Activated T-cell treated with anti-CD3 and anti-CD28 coated beads, Interleukin-2, amount 50 U/mL, for 4 hours (primary cell): ENCODE results near the gene RBM27. TPM values are rescaled to one million over a fixed set of nuclear protein-coding genes. Genes with fewer than 3 reads are reported as not detected.
"Not testable (repeated sequence)": the region's sequence is repeated elsewhere in the genome, so short reads cannot be mapped to it uniquely, and the experiment has no call there.

Source experiments
- ATAC-seq, 2 donors: fragments of 200-7000 bp; cut with Tn5 transposase; one replicate each; pipeline ENCODE4 v1.10.0; 2021
- DNase-seq: peaks from one replicate; pipeline ENCODE4 v3.0.0-alpha.2; 2020
- H3K27me3 Mint-ChIP-seq: one replicate; pipeline ENCODE4 v1.8.0; 2021; ENCODE audit warnings: low read depth, mixed read lengths
- H3K36me3 Mint-ChIP-seq: one replicate; pipeline ENCODE4 v1.8.0; 2022; ENCODE audit warnings: mixed read lengths; ENCODE audit not compliant: insufficient read depth
- H3K4me1 Mint-ChIP-seq: one replicate; pipeline ENCODE4 v1.8.0; 2021; ENCODE audit warnings: low read depth, mixed read lengths
- H3K4me3 Mint-ChIP-seq: one replicate; pipeline ENCODE4 v1.8.0; 2021; ENCODE audit warnings: mild to moderate bottlenecking, moderate library complexity, mixed read lengths
- H3K9me3 Mint-ChIP-seq: one replicate; pipeline ENCODE4 v1.8.0; 2021; ENCODE audit warnings: mixed read lengths
- total RNA-seq, 3 donors: library from RNA; stranded (reverse); gene quantifications; one replicate each; pipeline ENCODE4 v1.2.1, GENCODE V29; 2021

The RBM27 gene, protein sequence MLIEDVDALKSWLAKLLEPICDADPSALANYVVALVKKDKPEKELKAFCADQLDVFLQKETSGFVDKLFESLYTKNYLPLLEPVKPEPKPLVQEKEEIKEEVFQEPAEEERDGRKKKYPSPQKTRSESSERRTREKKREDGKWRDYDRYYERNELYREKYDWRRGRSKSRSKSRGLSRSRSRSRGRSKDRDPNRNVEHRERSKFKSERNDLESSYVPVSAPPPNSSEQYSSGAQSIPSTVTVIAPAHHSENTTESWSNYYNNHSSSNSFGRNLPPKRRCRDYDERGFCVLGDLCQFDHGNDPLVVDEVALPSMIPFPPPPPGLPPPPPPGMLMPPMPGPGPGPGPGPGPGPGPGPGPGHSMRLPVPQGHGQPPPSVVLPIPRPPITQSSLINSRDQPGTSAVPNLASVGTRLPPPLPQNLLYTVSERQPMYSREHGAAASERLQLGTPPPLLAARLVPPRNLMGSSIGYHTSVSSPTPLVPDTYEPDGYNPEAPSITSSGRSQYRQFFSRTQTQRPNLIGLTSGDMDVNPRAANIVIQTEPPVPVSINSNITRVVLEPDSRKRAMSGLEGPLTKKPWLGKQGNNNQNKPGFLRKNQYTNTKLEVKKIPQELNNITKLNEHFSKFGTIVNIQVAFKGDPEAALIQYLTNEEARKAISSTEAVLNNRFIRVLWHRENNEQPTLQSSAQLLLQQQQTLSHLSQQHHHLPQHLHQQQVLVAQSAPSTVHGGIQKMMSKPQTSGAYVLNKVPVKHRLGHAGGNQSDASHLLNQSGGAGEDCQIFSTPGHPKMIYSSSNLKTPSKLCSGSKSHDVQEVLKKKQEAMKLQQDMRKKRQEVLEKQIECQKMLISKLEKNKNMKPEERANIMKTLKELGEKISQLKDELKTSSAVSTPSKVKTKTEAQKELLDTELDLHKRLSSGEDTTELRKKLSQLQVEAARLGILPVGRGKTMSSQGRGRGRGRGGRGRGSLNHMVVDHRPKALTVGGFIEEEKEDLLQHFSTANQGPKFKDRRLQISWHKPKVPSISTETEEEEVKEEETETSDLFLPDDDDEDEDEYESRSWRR
- total RNA-seq: 10 to 100 TPM; 26.3 to 29.1 (median 28.8) TPM

DNA sequence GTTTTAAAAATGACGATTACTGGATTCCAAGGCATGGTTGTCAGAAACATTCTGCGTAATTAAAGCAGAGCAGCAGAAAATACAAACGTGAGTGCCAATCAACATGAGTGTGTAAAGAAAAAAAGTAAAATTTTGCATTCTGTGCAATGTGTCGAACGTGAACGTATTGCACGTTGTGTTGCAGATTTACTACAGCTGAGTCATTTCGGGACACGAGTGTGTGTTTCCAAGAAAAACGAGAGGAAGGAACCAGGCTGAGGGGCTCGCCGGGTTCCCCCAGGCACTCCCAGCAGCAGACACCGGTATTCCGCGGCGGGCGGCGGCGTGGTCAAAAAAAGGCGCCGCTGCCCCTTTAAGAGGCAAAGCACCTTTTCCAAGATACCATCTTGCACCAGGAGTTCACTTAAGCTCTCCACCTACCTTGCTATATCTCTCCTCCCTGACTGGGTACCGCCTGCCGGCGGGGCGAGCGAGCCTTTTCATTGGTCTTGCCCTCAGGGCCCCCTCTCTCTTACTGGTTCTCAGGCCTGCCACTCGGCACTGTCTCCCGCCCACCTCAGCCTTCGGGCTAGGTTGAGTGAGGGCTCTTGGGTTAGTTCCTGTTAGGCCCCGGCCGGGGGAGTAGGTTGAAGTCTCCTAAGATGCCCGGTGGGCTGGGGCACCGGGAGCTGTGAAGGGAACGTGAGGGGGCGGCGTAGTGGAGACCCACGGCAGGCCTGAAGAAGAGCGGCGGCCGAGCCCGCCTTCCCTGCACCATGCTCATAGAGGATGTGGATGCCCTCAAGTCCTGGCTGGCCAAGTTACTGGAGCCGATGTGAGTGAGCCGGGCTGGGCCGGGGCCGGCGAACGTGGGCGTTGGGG is at the start of gene RBM27:
Gene RBM27, plus strand, starts transcription at position 595 of the 861 bp plus-strand sequence. Its CDS starts 161 bp downstream, at position 756.
- peaks cover 24% of the 10 kb centered on the region for H3K4me1 Mint-ChIP-seq

DNA sequence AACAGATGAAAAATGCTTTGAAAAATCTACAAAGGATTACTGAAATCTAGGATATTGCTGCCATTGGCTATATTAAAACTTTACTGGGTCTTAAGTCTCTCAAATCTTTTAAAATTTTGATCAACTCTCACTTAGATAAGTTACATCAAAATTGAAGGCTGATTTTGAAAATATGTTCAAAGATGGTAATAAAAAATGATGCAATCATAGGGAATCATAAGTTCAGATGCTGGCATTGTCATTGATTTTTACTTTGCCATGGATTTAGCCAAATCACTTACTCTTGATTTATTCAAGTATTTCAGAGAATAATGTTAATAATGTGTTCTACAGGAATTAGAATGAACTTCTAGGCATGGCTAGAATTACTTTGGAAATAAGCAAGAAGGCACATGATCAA is 45.1 kb upstream of the RBM27 start:
- no peaks in the 10 kb centered on the region for H3K27me3 Mint-ChIP-seq
- H3K4me3 Mint-ChIP-seq: no peak overlapping the region
- H3K9me3 Mint-ChIP-seq: no peaks in the 10 kb centered on the region
- no peaks in the 10 kb centered on the region for H3K4me1 Mint-ChIP-seq
- ATAC-seq: no peak
- DNase-seq: no peak
- H3K36me3 Mint-ChIP-seq: peaks cover 54% of the 10 kb centered on the region

More for the DNA sequence above, at the start of gene RBM27:
- DNase-seq (peak; percentile 96), ATAC-seq (peak; percentile 99 to 100)
- no peaks in the 10 kb centered on the region for H3K27me3 Mint-ChIP-seq
- H3K9me3 Mint-ChIP-seq: no peaks in the 10 kb centered on the region
- no peaks in the 10 kb centered on the region for H3K36me3 Mint-ChIP-seq
- no peak within 1 kb of the TSS for H3K4me3 Mint-ChIP-seq

DNA sequence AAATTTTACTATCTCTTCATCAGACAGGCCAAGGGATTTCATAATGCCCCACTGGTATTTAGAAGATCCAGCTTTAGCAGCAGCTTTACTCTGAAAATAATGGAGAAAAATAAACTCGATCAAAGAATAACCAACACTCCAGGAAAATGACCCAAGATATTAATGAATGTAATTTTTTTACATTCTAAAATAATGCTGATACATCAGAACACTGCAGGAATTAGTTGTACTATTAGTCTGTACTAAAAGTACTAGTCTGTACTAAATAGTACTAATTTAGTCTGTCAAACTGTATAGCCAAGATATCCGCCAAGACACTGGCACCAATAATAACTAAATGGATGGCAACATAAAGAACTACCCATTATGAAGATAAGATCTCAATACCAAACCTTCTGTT is 39.0 kb upstream of the RBM27 start:
- DNase-seq (no peak), ATAC-seq (no peak)
- Mint-ChIP-seq H3K9me3 (no peaks in the 10 kb centered on the region), H3K27me3 (no peaks in the 10 kb centered on the region), H3K4me1 (peaks cover 2% of the 10 kb centered on the region), H3K4me3 (no peak overlapping the region), H3K36me3 (peaks cover 57% of the 10 kb centered on the region)

DNA sequence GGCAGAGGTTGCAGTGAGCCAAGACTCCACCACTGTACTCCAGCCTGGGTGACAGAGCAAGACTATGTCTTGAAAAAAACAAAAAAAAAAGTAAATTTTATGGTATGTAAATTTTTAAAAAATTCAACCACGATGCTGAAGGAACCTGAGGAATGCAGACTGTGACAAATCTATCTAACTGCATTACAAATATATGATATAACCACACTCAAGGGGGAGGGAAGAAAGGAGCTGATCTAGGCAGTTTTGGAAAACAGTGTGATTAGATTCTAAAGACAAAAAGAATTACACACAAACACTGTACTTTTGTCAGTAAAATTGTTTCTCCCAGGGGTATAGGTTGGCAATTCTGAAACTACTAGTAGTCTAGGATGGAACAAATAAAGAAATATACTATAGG is 37.9 kb upstream of the RBM27 start:
- ATAC-seq: no peak
- H3K36me3 Mint-ChIP-seq: peaks cover 58% of the 10 kb centered on the region

DNA sequence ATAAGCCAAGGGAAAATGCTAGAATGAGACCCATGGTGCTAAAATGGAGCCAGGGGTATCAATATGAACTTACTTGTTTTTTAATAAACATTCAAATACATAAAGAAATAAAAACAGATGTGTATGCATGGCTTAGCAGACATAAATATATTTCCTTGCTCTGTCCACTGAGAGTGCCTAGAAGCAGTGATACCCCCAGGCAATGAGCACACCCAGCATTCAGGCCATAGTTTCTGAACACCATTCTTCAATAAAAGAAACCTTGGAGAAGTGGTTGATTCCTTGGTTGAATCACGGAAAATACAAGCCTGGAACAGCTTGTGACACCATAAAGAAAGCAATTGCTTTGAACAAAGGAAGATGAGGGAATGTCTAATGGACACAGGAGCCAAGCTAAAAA is 37.5 kb upstream of the RBM27 start:
- ATAC-seq (no peak), DNase-seq (no peak)
- H3K36me3 Mint-ChIP-seq: peaks cover 60% of the 10 kb centered on the region
- H3K9me3 Mint-ChIP-seq: no peaks in the 10 kb centered on the region
- H3K4me1 Mint-ChIP-seq: peaks cover 2% of the 10 kb centered on the region
- no peaks in the 10 kb centered on the region for H3K27me3 Mint-ChIP-seq
- H3K4me3 Mint-ChIP-seq: no peak overlapping the region

More for the DNA sequence above, 37.9 kb upstream of the RBM27 start:
- Mint-ChIP-seq H3K4me3 (no peak overlapping the region), H3K27me3 (no peaks in the 10 kb centered on the region), H3K4me1 (peaks cover 2% of the 10 kb centered on the region), H3K9me3 (no peaks in the 10 kb centered on the region)
- no peak for DNase-seq

DNA sequence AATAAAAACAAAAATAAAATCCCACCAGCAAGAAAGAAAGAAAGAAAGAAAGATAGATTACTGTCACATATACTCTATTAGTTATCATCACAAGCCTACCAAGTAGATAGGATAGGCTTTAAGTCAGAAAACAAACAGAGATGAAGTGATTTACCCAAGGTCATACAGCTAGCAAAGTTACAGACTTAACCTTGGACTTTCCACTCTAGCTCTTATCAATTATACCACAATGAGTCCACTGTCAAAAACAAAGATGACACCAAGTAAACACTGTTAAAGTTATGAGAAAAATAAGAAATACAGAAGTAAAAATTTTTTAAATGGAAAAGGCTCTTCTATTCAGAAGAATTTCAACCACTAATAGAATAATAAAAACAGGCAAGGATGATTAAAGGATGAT is 34.3 kb upstream of the RBM27 start:
- no peak for ATAC-seq

DNA sequence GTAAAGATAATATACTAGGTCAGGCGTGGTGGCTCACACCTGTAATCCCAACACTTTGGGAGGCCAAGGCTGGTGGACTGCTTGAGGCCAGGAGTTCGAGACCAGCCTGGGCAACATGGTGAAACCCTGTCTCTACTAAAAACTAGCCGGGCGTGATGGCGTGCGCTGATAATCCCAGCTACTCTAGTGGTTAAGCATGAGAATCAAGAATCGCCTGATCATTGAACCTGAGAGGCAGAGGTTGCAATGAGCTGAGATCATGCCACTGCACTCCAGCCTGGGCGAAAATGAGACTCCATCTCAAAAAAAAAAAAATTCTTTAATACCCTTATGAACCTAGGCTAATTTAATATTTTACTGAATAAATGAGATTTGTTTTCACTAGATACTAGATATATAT is 30.4 kb upstream of the RBM27 start:
- not testable (repeated sequence) for H3K4me1 Mint-ChIP-seq, ATAC-seq, H3K9me3 Mint-ChIP-seq, DNase-seq, H3K4me3 Mint-ChIP-seq, H3K27me3 Mint-ChIP-seq
- H3K36me3 Mint-ChIP-seq: peaks cover 28% of the 10 kb centered on the region

More for the DNA sequence above, 34.3 kb upstream of the RBM27 start:
- Mint-ChIP-seq H3K27me3 (no peaks in the 10 kb centered on the region), H3K4me1 (peaks cover 9% of the 10 kb centered on the region), H3K36me3 (peaks cover 49% of the 10 kb centered on the region), H3K4me3 (no peak overlapping the region), H3K9me3 (no peaks in the 10 kb centered on the region)
- no peak for DNase-seq

DNA sequence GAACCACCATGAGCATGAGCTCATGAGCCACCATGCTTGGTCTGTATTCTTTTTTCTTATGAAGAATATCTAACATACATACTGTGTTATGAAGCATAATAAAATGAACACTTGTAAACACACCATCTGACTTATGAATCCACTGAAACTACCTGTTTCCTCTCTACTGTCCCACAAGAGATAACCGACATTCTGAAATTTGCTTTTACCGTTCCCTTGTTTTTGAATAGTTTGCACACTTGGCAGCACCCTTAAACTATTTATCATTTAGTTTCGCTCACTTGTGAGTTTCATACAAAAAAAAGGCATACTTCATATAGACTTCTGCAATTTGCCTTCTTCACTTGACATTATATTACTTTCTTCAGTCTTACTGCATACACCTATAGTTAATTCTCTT is 29.8 kb upstream of the RBM27 start:
- no peak for DNase-seq
- no peak overlapping the region for H3K4me3 Mint-ChIP-seq
- peaks cover 11% of the 10 kb centered on the region for H3K4me1 Mint-ChIP-seq
- ATAC-seq: no peak
- peaks cover 27% of the 10 kb centered on the region for H3K36me3 Mint-ChIP-seq
- no peaks in the 10 kb centered on the region for H3K9me3 Mint-ChIP-seq
- H3K27me3 Mint-ChIP-seq: no peaks in the 10 kb centered on the region

DNA sequence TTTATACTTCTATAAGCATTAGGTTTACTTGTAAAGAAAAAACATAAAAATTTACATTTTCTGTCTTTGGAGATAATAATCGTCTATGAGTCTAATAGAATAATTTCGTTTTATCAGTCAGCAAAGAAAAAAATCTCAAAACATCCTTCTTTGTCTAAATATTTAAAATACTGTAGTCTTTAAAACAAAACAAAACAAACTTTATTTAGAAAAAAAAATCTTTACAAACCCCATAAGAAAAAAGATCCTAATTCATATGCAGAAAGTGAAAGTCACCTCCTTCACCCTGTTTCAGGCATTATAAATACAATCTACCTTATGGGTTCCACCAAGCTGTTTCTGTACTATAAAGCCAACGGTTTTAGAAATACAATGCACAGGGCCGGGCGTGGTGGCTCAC is 26.6 kb upstream of the RBM27 start:
- no peak overlapping the region for H3K4me3 Mint-ChIP-seq
- H3K27me3 Mint-ChIP-seq: no peaks in the 10 kb centered on the region
- DNase-seq (no peak), ATAC-seq (no peak)
- H3K36me3 Mint-ChIP-seq: peaks cover 13% of the 10 kb centered on the region
- H3K9me3 Mint-ChIP-seq: no peaks in the 10 kb centered on the region
- peaks cover 23% of the 10 kb centered on the region for H3K4me1 Mint-ChIP-seq

DNA sequence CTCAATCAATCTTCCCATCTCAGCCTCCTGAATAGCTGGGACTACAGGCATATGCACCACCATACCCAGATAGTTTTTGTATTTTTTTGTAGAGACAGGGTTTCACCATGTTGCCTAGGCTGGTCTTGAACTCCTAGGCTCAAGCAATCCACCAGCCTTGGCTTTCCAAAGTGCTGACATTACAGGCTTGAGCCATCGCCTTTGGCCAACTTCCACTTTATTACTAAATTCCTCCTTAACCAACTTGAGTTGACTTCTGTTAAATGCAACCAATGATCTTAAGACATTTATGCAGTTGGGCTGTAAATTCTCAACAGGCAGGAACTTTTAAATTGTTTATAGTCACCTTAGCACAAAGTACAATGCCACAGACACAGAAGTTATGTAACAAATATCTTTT is 23.7 kb upstream of the RBM27 start:
- DNase-seq (no peak), ATAC-seq (no peak)
- Mint-ChIP-seq H3K36me3 (peaks cover 10% of the 10 kb centered on the region), H3K4me3 (peak overlapping the region; percentile 5), H3K9me3 (no peaks in the 10 kb centered on the region), H3K27me3 (no peaks in the 10 kb centered on the region), H3K4me1 (peaks cover 20% of the 10 kb centered on the region)

DNA sequence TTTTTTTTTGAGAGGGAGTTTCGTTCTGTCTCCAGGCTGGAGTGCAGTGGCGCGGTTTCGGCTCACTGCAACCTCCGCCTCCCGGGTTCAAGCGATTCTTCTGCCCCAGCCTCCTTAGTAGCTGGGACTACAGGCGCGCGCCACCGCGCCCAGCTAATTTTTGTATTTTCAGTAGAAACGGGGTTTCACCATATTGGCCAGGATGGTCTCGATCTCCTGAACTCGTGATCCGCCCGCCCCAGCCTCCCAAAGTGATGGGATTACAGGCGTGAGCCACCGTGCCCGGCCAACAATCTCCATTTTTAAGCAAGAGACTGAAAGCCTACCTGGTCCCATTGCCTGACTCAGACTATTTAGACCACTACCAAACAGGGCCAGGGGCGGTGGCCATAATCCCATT is 20.0 kb upstream of the RBM27 start:
- not testable (repeated sequence) for H3K9me3 Mint-ChIP-seq

DNA sequence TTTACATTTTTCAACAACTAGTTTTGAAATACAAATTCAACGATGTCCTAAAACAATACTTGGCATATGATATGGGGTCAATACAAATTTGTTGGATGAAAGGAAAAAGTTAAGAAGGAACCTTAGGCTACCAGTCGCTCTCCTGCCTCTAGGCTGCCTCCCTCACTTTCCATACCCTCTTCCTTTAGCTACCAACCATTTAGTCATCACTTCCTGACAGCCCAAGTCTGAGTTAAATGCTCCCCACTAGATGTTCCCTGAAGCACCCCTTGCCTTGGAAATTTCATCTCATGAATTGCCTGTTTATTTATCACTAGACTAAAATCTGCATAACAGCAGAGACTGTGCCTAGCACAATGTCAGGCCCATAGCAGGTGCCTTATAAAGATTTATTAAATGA is 18.2 kb upstream of the RBM27 start:
- no peak overlapping the region for H3K4me3 Mint-ChIP-seq
- H3K4me1 Mint-ChIP-seq: peaks cover 18% of the 10 kb centered on the region
- H3K9me3 Mint-ChIP-seq: no peaks in the 10 kb centered on the region
- H3K27me3 Mint-ChIP-seq: no peaks in the 10 kb centered on the region
- peaks cover 5% of the 10 kb centered on the region for H3K36me3 Mint-ChIP-seq
- ATAC-seq: no peak
- no peak for DNase-seq

More for the DNA sequence above, 20.0 kb upstream of the RBM27 start:
- H3K27me3 Mint-ChIP-seq, DNase-seq, H3K36me3 Mint-ChIP-seq, ATAC-seq: not testable (repeated sequence)
- Mint-ChIP-seq H3K4me1 (peaks cover 26% of the 10 kb centered on the region), H3K4me3 (peak overlapping the region; percentile 97)

DNA sequence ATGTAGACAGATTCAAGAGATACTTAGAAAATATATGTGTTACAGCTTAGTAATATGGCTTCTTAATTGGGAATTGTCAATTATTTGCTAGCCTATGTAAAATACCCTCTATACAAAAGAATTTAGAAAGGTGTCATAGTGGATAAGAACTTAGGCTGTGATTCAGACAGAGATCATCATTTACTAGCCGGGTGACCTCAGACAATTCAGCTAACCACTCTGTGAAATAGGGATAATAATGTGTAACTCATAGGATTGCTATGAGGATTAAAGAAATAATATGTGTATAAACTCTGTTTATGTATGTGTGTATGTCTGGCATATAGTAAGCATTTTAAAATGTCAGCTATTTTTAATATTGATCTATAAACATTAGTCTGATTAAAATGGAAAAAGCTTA is 15.0 kb upstream of the RBM27 start:
- H3K4me1 Mint-ChIP-seq: peaks cover 8% of the 10 kb centered on the region
- H3K9me3 Mint-ChIP-seq: no peaks in the 10 kb centered on the region
- peaks cover 3% of the 10 kb centered on the region for H3K27me3 Mint-ChIP-seq
- H3K4me3 Mint-ChIP-seq: no peak overlapping the region
- no peaks in the 10 kb centered on the region for H3K36me3 Mint-ChIP-seq
- no peak for DNase-seq
- no peak for ATAC-seq
